Endometrial microvascular endothelial cells (primary cell): ENCODE data around the gene TOR1AIP1. TPM values are rescaled to one million over a fixed set of nuclear protein-coding genes. Genes with fewer than 3 reads are reported as not detected.
"Not testable (repeated sequence)": the region's sequence is repeated elsewhere in the genome, so short reads cannot be mapped to it uniquely, and the experiment has no call there.

Experiments
- in situ Hi-C: cut with HindIII; loops from 2 replicates; pipeline ENCODE4 v1.10.0; 2017; ENCODE audit warnings: low sequenced_read_pairs, low pct_unique_long_range_greater_than_20kb; ENCODE audit errors: inconsistent ontology term
- total RNA-seq: library from RNA; depleted of rRNA; stranded (reverse); fragments of >200 nt; gene quantifications from one replicate; pipeline ENCODE4 v1.2.3, GENCODE V29; 2015; ENCODE audit errors: inconsistent ontology term

TOR1AIP1 gene
- total RNA-seq, 1 donor from 2014 or later, result 50.2 TPM

GRCh38 chr1:179929955-179930798 is 48.1 kb downstream of the TOR1AIP1 start:
- in situ Hi-C loops, result no loop called here

DNA sequence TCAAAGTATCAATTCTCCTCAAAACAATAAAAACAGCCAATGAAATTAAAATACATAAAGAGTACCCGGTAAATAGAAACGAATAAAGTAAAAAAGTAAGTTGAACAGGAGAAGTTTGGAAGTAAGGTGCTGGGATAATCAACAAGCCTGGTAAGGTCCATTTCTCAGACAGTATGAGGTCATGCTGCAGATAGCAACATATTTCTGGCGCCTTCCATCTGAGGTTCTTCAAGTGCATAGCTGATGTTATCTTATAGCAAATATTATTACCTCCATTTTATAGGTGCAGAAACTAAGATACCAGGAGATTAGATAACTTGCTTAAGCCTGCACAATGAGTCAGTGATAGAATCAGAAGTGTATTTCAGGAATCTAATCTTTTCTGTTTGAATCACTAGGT is 48.8 kb downstream of the TOR1AIP1 start:
- in situ Hi-C loops, result no loop called here

- in situ Hi-C loops, result no loop called here
These were observed 51.1 kb downstream of the TOR1AIP1 start for GRCh38 chr1:179933219-179933618.

DNA sequence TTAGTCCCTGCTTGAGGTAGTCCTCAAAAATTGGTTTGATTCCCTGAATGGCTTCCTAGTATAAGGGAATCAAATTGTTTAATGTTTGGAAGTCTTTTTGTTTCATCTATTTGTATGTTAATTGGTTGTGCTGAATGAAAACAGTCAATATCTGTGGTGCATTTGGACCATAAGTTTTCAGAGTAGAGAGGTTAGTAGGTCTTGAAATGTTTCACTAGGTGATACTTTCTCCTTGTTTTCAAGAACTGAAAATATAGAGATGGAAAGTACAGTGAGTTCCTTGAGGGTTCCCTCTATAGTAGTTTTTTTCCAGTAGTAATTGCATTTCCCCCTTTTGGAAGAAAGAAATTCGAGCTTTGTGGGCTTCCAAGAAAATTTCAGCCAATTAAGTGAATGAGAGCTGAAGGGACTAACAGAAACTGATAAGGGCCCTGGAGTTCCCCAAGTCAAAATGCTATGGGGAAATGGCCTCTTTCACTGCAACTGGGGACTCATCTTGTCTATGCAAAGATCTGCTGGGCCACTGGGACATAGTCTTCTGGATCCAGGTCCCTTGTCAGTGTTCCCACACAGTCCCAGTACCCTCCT is 53.9 kb downstream of the TOR1AIP1 start:
- in situ Hi-C loops, result no loop called here

- in situ Hi-C loops, result no loop called here
These were observed 55.7 kb downstream of the TOR1AIP1 start for GRCh38 chr1:179937668-179938254.

DNA sequence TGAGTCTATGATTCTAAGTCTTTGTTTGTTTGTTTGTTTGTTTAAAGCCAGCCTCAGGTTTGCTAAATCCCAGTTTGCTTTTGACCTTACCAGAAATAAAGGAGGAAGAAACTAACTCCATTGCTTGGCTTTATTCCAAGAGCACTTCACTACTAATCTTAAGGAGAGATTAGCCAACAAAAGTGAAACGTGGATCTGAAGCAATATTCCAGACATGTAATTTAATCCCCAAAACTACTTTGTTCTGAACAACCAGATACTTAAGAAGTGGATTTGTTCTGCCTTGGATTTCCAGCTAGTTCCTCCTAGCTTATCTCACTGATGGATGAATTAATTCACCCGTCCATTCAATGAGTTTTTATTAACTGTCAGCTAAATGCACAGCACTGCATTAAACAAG is 56.7 kb downstream of the TOR1AIP1 start:
- in situ Hi-C loops, result no loop called here

DNA sequence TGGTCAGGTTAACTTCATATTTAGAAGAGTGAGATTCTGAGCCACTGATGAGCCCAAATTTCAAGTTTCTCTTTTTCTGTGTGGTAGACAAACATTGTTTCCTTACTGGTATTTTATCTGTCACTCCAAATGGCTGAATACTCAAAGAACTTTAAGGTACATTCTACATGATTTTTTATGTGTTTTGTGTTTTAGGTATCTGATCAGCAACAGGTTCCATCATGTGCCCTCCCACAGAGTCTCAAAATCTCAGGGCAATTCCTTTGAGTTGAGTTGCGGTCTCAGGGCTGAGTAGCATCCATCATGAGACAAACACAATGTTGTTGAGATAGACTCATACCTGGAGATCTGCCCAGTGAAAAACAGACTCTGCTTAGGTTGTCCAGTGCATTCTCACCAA is 57.9 kb downstream of the TOR1AIP1 start:
- in situ Hi-C loops, result no loop called here

DNA sequence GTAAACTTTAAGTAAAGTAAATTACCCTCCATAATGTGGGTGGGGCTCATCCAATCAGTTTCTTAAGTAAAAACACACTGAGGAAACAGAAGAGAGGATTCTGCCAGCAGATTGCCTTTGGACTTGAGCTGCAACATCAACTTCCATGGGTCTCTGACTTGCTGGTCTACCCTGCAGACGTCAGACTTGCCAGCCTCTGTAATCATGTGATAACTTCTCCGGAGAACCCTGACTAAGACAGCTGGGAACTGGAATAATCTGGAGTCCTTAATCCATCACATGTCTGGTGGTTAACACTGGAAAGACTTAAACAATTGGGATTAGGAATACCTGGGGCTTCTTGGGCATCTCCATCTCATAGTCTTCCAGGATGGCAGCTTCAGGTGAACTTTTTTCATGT is 59.4 kb downstream of the TOR1AIP1 start:
- in situ Hi-C loops, result no loop called here

GRCh38 chr1:179950651-179951050 is 68.6 kb downstream of the TOR1AIP1 start:
- in situ Hi-C loops, result no loop called here

DNA sequence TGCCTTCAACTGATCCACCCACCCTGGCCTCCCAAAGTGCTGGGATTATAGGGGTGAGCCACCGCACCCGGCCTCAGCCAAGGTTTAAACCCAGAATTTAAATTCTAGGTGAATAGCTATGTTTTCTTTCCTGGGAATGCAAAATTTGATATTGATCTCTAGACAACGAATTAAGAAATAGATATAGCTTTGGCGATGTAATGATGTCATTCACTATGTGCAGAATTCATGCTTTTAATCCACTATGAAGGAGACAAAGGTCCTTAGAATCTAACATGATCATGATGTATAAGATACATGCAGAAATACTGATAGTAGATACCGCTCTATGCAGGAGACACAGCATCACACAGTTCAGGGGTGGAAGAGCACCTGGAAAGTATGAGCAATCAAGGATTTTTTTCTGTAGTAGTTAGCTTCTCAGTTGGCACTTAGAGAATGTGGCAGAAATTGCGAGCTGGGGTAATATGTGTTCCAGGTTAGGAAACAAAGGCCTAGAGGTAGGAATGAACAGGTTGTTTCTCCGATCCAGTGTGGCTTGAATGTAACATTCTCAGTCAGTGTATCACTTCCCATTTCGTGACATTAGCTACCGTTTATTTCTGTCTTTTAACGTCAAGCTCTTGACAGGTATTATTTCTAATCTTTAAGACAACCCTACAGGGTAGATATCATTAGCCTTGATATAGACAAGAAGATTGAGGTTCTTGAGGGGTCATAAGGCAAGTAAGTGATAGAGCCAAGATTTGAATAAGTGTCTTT is 69.5 kb downstream of the TOR1AIP1 start:
- in situ Hi-C loops, result no loop called here

DNA sequence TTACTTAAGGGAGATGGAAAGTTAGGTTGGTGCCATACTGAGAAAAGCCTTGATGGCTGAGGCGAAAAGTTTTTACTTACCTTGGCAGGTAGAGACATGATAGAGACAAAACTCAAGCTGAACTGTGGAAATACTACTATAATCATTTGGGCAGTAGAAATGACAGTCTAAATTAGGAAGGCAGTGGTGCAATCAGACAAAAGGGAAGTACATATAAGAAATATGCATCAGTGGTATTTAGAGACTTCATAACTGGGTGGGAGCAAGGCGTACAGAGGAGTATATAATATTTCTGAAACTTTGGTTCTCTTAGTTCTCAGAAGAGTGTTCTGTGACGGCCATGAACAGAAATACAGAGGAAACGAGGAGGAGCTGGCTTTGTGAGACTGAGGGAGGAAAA is 70.1 kb downstream of the TOR1AIP1 start:
- in situ Hi-C loops, result no loop called here

GRCh38 chr1:179953974-179954492 is 71.9 kb downstream of the TOR1AIP1 start:
- in situ Hi-C loops, result no loop called here

DNA sequence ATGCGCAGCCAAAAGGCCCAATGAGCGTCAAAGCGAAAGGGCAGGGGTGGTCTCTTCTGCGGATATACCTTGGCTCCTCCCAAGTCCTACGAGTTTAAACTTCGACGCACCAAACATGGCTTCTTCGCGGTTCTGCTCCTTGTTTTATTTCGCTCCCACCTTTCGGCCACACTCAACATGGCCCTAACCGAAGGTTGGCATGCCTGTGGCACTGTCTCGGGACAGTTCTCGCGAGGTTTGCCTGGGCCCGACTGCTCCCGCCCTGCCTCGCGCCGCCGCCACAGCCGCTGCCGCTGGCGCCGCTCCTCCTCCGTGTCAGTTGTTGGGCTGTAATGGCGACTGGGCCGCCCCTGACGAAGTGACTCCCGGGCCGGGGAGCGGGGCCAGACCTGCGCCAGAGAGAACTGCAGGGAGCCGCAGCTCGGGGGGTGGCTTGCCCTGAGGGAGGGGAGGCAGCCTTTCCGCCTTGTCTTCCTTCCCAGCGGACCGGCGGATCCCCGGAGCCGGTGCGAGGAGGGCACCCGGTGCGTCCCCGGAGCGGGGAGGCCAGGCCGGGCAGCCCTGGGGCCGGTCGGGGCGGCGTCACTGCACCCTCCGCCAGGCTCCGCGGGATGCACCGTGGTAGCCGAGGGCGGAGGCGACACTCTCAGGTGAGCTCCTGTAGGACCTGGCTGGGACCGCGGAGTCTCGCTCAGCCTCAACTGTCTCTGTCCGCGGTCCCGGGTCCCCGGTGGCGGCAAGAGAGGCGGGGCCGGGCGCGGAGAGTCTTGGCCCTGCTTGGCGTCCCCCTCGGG is 72.6 kb downstream of the TOR1AIP1 start, which contains the start of gene CEP350:
CEP350 (plus strand) TSS at position 318 of the 794 bp plus-strand sequence. CDS start 31,372 bp downstream, outside the sequence.
- in situ Hi-C loops, result no loop called here

GRCh38 chr1:179955287-179955680 is 73.2 kb downstream of the TOR1AIP1 start:
- in situ Hi-C loops, result no loop called here

GRCh38 chr1:179955731-179956130 is 73.6 kb downstream of the TOR1AIP1 start:
- in situ Hi-C loops, result no loop called here

- in situ Hi-C loops, result no loop called here
These were observed 76.3 kb downstream of the TOR1AIP1 start for GRCh38 chr1:179958359-179958758.

- in situ Hi-C loops, result not testable (repeated sequence)
These were observed 80.1 kb downstream of the TOR1AIP1 start for GRCh38 chr1:179962168-179962567.

GRCh38 chr1:179966551-179966950 is 84.5 kb downstream of the TOR1AIP1 start:
- in situ Hi-C loops, result no loop called here
